Effector memory CD8-positive, alpha-beta T cell (primary cell): ENCODE data around the gene LFNG.

Experiments
- ATAC-seq: fragments of 150-1000 bp; cut with Tn5 transposase; replicated peaks from 2 replicates; pipeline ENCODE4 v1.10.0; 2021; ENCODE audit warnings: mild to moderate bottlenecking, moderate library complexity
- DNase-seq, 3 experiments: peaks; one replicate each; pipeline ENCODE4 v3.0.0; 2021
- H3K27ac Mint-ChIP-seq, 2 donors: one replicate each; pipeline ENCODE4 v1.8.0; 2022; ENCODE audit warnings: mild to moderate bottlenecking in 2 of 2, mixed read lengths in 2 of 2, moderate library complexity in 2 of 2
- H3K27me3 Mint-ChIP-seq, 2 donors: one replicate each; pipeline ENCODE4 v1.8.0; 2022; ENCODE audit warnings: mixed read lengths in 2 of 2
- H3K36me3 Mint-ChIP-seq: one replicate; pipeline ENCODE4 v1.8.0; 2022; ENCODE audit warnings: mild to moderate bottlenecking, moderate library complexity, mixed read lengths; ENCODE audit not compliant: insufficient read depth
- H3K4me1 Mint-ChIP-seq, 2 donors: one replicate each; pipeline ENCODE4 v1.8.0; 2022; ENCODE audit warnings: low read depth in 2 of 2, mixed read lengths in 2 of 2
- H3K4me3 Mint-ChIP-seq, 2 donors: one replicate each; pipeline ENCODE4 v1.8.0; 2022; ENCODE audit warnings: mild to moderate bottlenecking in 2 of 2, mixed read lengths in 2 of 2, moderate library complexity in 2 of 2
- H3K9me3 Mint-ChIP-seq, 2 donors: one replicate each; pipeline ENCODE4 v1.8.0; 2022; ENCODE audit warnings: mixed read lengths in 2 of 2
- total RNA-seq, 9 experiments: gene quantifications; one replicate each; lab custom pipeline; 2026; lab: John Stamatoyannopoulos, UW

The LFNG gene, protein sequence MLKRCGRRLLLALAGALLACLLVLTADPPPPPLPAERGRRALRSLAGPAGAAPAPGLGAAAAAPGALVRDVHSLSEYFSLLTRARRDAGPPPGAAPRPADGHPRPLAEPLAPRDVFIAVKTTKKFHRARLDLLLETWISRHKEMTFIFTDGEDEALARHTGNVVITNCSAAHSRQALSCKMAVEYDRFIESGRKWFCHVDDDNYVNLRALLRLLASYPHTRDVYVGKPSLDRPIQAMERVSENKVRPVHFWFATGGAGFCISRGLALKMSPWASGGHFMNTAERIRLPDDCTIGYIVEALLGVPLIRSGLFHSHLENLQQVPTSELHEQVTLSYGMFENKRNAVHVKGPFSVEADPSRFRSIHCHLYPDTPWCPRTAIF
- 24.0 to 138 (median 72.6) reads per million in 9 experiments for total RNA-seq

- peaks cover 48% of the 10 kb centered on the region for H3K36me3 Mint-ChIP-seq
- peak; percentile 67 to 79 (median 69) for DNase-seq
- ATAC-seq = peak; percentile 68
- peaks cover 14 to 31% of the 10 kb centered on the region in 2 donors for H3K4me1 Mint-ChIP-seq
- H3K9me3 Mint-ChIP-seq = no peaks in the 10 kb centered on the region
- peak within 1 kb of the TSS; percentile 85 to 97 for H3K27ac Mint-ChIP-seq
- H3K27me3 Mint-ChIP-seq = no peaks in the 10 kb centered on the region
- H3K4me3 Mint-ChIP-seq = peak within 1 kb of the TSS; percentile 95 to 98
Measured at GRCh38 chr7:2519119-2519930, at the start of gene LFNG. LFNG (plus strand) TSS chr7:2519774; CDS start chr7:2519862, 88 bp downstream.

- DNase-seq = no peak
- no peak for ATAC-seq
- Mint-ChIP-seq H3K27ac (no peak overlapping the region), H3K4me1 (peaks cover 8 to 10% of the 10 kb centered on the region in 2 donors), H3K4me3 (no peak overlapping the region), H3K9me3 (no peaks in the 10 kb centered on the region), H3K27me3 (peaks cover 5 to 25% of the 10 kb centered on the region in 2 donors), H3K36me3 (peaks cover 3% of the 10 kb centered on the region)
Measured at GRCh38 chr7:2470204-2471021, 49.2 kb upstream of the LFNG start.

DNA sequence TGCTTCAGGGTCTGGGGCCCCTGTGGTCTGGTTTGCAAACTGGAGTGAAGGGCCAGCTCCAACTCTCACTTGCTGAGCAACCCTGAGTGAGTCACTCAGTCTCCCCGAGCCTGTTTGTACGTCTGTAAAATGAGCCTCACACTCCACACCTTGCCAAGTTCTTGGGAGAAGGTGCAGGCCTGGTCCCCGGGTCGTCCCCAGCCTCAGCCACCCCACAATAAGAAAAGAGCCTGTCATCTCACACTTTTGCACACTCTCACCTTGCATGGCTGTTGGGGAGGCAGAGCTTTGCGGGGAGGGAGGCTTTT is 48.6 kb upstream of the LFNG start:
- Mint-ChIP-seq H3K27ac (no peak overlapping the region), H3K4me1 (peaks cover 8 to 10% of the 10 kb centered on the region in 2 donors), H3K4me3 (no peak overlapping the region), H3K36me3 (peaks cover 3% of the 10 kb centered on the region), H3K9me3 (no peaks in the 10 kb centered on the region), H3K27me3 (peaks cover 5 to 25% of the 10 kb centered on the region in 2 donors)
- ATAC-seq (no peak), DNase-seq (no peak)

- H3K36me3 Mint-ChIP-seq = peaks cover 3% of the 10 kb centered on the region
- H3K4me1 Mint-ChIP-seq = peaks cover 8 to 10% of the 10 kb centered on the region in 2 donors
- no peak overlapping the region for H3K27ac Mint-ChIP-seq
- peaks cover 5 to 25% of the 10 kb centered on the region in 2 donors for H3K27me3 Mint-ChIP-seq
- ATAC-seq (no peak), DNase-seq (no peak)
- H3K4me3 Mint-ChIP-seq = no peak overlapping the region
- H3K9me3 Mint-ChIP-seq = no peaks in the 10 kb centered on the region
Measured at GRCh38 chr7:2471396-2471795, 48.2 kb upstream of the LFNG start.

- H3K27me3 Mint-ChIP-seq = peaks cover 5 to 25% of the 10 kb centered on the region in 2 donors
- DNase-seq (no peak), ATAC-seq (no peak)
- peaks cover 9 to 10% of the 10 kb centered on the region in 2 donors for H3K4me1 Mint-ChIP-seq
- no peak overlapping the region for H3K4me3 Mint-ChIP-seq
- H3K9me3 Mint-ChIP-seq = no peaks in the 10 kb centered on the region
- H3K36me3 Mint-ChIP-seq = peaks cover 3% of the 10 kb centered on the region
- H3K27ac Mint-ChIP-seq = no peak overlapping the region
Measured at GRCh38 chr7:2472739-2473138, 46.8 kb upstream of the LFNG start.

- peaks cover 3% of the 10 kb centered on the region for H3K36me3 Mint-ChIP-seq
- H3K27ac Mint-ChIP-seq = no peak overlapping the region
- ATAC-seq (no peak), DNase-seq (no peak)
- peaks cover 9 to 12% of the 10 kb centered on the region in 2 donors for H3K4me1 Mint-ChIP-seq
- no peak overlapping the region for H3K4me3 Mint-ChIP-seq
- H3K27me3 Mint-ChIP-seq = peaks cover 5 to 24% of the 10 kb centered on the region in 2 donors
- no peaks in the 10 kb centered on the region for H3K9me3 Mint-ChIP-seq
Measured at GRCh38 chr7:2473496-2474180, 45.9 kb upstream of the LFNG start.

DNA sequence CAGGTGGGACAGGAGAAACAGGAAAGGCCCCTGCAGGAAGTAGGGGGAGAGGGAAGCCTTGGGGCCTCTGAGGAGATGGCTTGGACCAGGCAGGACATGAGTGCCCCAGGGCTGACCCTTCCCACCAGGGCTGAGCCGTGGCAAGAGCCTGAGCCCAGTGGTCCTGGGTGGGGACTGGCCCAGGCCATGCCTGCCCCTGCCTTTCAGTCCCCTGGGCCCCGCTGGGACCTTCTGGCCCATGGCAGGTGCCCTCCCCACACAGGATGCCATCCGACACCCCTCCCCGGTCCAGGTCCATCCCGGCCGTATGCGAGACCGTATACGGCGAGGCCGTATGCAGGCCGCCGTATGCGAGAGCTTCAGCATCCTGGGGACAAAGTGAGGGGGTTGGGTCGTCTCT is 45.4 kb upstream of the LFNG start:
- no peaks in the 10 kb centered on the region for H3K9me3 Mint-ChIP-seq
- ATAC-seq (no peak), DNase-seq (no peak)
- H3K4me1 Mint-ChIP-seq = peaks cover 4 to 8% of the 10 kb centered on the region in 2 donors
- peaks cover 0 to 18% of the 10 kb centered on the region in 2 donors for H3K27me3 Mint-ChIP-seq
- H3K4me3 Mint-ChIP-seq = no peak overlapping the region
- no peak overlapping the region for H3K27ac Mint-ChIP-seq
- H3K36me3 Mint-ChIP-seq = peaks cover 2% of the 10 kb centered on the region

GRCh38 chr7:2474813-2475677 is 44.5 kb upstream of the LFNG start:
- ATAC-seq (no peak), DNase-seq (no peak)
- Mint-ChIP-seq H3K4me1 (peaks cover 4 to 10% of the 10 kb centered on the region in 2 donors), H3K27me3 (peaks cover 0 to 10% of the 10 kb centered on the region in 2 donors), H3K4me3 (no peak overlapping the region), H3K36me3 (peaks cover 3% of the 10 kb centered on the region), H3K9me3 (no peaks in the 10 kb centered on the region), H3K27ac (no peak overlapping the region)

GRCh38 chr7:2475678-2476015 is 43.9 kb upstream of the LFNG start:
- H3K4me3 Mint-ChIP-seq = no peak overlapping the region

GRCh38 chr7:2476298-2476697 is 43.3 kb upstream of the LFNG start, which contains the start of gene GRIFIN:
GRIFIN (minus strand) TSS chr7:2476398; CDS start chr7:2476383, 15 bp downstream.
- DNase-seq = no peak
- Mint-ChIP-seq H3K27ac (no peak within 1 kb of the TSS), H3K9me3 (no peaks in the 10 kb centered on the region), H3K27me3 (no peaks in the 10 kb centered on the region), H3K36me3 (peaks cover 3% of the 10 kb centered on the region), H3K4me1 (peaks cover 0 to 5% of the 10 kb centered on the region in 2 donors), H3K4me3 (no peak within 1 kb of the TSS)
- ATAC-seq = no peak

More at GRCh38 chr7:2475678-2476015, 43.9 kb upstream of the LFNG start:
- Mint-ChIP-seq H3K4me1 (peaks cover under 1 to 6% of the 10 kb centered on the region in 2 donors), H3K36me3 (peaks cover 3% of the 10 kb centered on the region), H3K9me3 (no peaks in the 10 kb centered on the region), H3K27ac (no peak overlapping the region), H3K27me3 (peaks cover 0 to 4% of the 10 kb centered on the region in 2 donors)
- DNase-seq (no peak), ATAC-seq (no peak)

DNA sequence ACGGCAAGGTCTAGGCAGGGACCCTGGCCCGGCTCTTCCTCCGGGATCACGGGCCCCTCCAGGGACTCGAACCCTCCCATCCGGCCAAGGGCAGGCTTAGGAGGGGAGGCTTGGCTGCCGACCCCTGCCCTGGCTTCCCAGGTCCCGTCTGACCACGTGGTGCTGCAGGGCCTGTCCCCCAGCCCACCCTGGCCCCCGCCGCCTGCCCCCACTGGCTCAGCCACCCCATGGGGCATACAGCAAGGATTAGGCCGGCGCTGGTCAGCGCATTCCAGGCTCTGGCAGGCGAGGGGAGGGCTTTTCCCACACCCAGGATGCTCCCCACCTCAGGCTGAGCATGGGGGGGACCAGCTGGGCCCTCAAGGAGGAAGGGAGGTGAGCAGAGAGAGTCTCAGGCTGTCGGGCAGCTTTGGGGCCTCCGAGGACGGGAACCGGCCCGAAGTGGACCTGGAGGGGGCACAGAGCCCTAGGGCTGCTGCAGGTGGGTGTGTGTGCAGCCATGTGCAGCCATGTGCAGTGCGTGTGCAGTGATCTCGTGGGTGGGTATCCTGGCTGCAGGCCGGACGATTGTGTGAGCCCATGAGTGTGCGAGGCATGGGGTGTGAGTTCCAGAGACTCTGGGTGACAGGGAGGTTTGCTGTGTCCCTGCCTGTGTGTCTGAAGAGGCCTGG is 42.7 kb upstream of the LFNG start:
- no peak for DNase-seq
- Mint-ChIP-seq H3K36me3 (peaks cover 3% of the 10 kb centered on the region), H3K4me1 (peaks cover 0 to 5% of the 10 kb centered on the region in 2 donors), H3K4me3 (no peak overlapping the region), H3K9me3 (no peaks in the 10 kb centered on the region), H3K27me3 (no peaks in the 10 kb centered on the region), H3K27ac (no peak overlapping the region)
- ATAC-seq = no peak
